NCI-H460 (cell line): ENCODE results near the gene LDLRAD4. TPM values are rescaled to one million over a fixed set of nuclear protein-coding genes. Genes with fewer than 3 reads are reported as not detected.

Source experiments
- DNase-seq: peaks from one replicate; pipeline ENCODE4 v3.0.0-alpha.2; 2016; ENCODE audit warnings: low read depth; ENCODE audit errors: extremely low read depth
- total RNA-seq: library from RNA; depleted of rRNA; stranded (reverse); fragments of >200 nt; shearing (Covaris generic); gene quantifications from 2 replicates; pipeline ENCODE4 v1.2.3, GENCODE V29; 2014

Gene LDLRAD4
- total RNA-seq, 1 experiment from 2014 or later = not detected

DNA sequence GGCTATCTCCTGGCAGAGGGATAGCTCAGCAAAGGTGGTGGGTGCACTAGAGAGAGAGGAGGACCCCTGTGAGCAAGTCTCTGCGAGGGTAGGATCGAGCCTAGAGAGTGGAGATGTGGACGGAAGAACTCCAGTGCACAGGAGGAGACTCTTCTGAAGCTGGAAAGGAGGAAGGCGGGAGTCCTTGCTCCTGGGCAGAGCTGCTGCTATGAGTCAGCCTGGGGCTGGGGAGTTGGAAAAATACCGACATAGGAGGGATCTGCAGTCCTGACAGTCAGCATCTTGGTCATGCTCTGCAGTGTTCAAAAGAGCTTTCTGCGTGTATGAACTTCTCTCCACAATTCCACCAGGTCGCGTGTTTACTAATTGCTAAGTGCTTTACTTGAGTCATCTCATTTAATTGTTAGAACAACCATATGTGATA lies 233.8 kb downstream of the LDLRAD4 start:
- no peak for DNase-seq

DNA sequence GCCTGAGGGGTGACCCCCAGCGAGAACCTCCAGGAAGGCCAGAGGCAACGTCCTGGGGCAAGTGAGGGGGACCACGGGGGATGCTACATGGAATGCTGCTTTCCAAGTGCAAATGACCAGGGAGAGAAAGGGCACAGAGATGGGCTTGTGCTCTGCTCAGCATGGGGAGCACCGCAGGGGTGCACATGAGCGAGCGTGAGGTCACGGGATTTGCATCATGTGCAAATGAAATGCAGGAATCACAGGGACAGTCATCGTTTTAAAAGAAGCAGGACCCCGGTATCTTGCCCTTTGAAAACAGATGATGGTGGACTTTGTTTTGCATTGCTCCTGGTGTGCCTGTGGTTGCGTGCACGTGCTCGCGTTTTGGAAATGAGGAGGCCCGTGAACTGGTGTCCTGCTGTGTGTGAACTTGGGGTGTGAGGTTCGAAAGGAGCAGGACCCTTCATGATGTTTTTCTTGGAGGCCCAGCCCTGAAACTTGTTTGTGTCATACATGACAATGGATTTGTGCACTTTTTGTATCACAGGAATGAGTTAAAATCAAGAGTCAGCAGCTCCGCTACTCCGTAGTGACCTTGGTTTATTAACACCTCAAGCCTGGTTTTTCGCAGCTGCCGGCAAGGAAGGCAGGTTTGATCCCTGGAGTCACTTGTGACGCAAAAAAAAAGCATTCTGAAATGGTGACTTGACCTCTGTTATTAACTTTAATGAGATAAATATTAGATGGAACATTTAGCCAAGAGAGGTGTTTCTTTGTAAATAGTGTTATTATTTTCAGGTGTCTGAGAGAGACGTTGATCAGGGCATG lies 234.5 kb downstream of the LDLRAD4 start:
- no peak for DNase-seq

DNA sequence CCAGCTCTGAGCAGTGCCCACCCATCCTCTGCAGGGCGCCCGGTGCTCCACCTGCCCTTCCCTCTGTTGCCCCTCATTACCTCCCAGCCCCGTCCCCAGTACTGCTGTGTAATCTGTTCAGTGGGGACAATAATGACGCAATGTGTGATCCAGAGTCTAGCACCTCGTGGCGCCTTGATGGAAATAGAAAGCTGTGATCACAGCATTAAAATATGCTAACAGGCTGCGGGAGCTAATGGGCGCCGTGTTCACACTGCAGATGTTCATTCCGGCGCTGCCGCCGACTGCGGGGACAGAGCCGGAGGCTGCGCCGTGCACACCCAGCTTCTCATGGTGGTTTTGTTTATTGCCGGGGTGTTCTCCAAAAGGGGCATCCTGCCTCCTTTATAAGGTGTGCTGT lies 235.2 kb downstream of the LDLRAD4 start:
- no peak for DNase-seq

DNA sequence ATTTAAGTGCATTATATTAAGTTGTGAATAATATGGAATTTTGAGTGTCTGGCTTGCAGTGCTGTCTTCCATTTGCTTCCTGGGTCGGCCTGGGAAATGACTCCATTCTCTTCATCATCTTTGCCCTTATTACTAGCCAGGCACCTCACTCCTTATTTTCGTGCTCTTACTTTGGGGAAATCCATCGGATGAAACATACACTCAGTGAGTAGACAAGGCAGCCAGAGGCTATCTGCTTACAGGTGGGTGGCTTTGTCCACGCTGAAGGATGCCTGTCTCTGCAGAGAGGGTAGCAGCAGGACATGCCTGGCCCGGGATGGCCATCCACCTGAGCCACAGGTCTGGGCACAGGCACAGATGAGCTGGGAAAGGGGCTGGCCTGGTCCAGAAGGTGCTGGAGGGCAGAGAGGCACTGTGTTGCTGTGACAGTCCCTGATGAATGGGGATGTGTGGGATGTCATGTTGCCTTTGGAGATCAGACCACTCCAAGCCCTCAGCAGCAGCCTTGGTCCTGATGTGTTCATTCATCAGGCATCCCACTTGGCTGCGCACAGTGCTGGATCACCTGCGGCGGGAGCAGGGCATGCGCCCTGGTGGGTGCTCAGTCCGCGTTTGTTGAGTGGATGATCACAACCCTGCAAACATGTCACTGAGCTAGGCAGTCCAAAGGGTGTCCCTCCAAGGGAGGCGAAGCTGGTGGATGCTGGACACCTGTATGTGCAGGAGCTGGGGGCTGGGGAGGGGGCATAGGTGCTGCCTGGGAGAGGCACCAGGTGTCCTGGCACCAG lies 236.0 kb downstream of the LDLRAD4 start:
- DNase-seq = no peak

- no peak for DNase-seq
Observed at GRCh38 chr18:13455471-13455870, 236.9 kb downstream of the LDLRAD4 start.

GRCh38 chr18:13455960-13456481 lies 237.5 kb downstream of the LDLRAD4 start:
- DNase-seq = no peak

- DNase-seq = no peak
Observed at GRCh38 chr18:13456736-13457271, 238.2 kb downstream of the LDLRAD4 start.

DNA sequence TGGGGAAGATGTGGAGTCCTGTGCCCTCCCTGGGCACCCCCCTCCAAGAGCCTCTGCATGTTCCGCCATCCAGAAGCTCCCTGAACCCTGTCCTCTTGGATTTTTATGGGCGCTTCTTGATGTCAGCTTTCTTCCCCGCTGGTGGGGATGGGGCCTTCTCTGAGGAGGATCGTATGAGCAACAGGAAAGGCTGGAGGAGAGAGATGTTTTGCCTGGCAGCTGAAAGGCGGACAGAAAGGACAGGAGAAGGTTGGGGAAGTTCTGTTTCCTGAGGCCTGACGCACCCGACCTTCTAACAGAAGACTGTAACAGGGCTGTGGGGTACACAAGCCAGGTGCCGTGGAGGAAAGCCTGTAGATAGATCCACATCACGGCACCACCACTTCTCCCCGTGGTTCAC lies 238.8 kb downstream of the LDLRAD4 start:
- DNase-seq = no peak

GRCh38 chr18:13460946-13461345 lies 242.4 kb downstream of the LDLRAD4 start:
- no peak for DNase-seq

GRCh38 chr18:13461469-13461868 lies 242.9 kb downstream of the LDLRAD4 start:
- DNase-seq = no peak

DNA sequence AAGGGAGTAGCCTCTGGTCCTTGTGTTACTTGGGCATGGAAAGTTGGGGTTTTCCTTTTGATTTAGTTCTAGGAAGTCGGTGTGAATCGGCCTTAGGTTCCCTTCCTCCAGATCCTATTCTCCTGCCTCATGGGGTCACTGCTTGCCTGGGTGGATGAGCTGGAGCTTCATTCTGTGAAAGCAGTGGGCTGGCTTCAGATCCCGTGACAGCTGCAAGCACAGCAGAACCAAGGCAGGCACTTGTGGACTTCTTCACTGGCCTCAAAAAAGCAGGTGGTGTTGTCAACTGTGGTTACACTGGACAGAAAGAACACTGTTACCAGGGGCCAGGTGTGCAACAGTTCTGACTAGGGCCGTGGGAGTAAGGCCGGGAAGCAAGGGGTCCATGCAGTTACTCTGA lies 243.4 kb downstream of the LDLRAD4 start:
- DNase-seq = no peak

DNA sequence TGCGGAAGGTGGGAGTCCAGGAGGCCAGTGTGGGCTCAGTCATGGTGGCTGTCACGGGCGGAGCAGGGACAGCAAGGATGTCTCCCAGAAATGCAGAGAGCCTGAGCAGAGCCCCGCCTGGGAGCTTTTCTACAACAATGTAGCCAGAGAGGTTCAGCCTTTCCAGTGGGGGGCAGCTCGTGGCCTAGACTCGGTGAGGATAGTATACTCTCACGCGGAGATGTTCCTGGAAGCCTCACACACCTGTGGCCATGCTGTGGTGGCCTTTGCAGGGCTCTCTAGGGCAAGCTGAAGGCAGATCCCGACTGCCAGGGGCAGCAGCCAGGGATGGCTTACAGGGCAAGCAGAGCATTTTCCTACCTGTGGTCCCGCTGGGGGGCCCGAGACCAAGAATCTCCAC lies 244.1 kb downstream of the LDLRAD4 start:
- DNase-seq = no peak

- DNase-seq = no peak
Observed at GRCh38 chr18:13463526-13464210, 245.1 kb downstream of the LDLRAD4 start.

- DNase-seq = no peak
Observed at GRCh38 chr18:13464432-13465123, 246.0 kb downstream of the LDLRAD4 start.

DNA sequence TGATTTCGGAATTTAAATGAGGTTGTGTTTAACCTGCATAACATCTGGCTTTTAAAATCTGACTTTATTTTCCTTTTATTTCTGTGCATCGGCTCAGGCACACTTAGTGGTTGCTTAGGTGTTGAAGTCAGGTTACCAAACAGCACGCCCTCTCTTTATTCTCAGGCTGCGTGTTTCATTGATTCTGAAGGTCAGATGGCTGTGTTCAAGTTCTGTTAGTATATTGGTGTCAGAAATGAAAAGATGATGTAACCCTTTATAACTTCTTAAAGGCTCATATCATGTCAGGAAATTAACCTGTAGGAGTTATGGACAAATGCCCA lies 246.5 kb downstream of the LDLRAD4 start:
- no peak for DNase-seq

DNA sequence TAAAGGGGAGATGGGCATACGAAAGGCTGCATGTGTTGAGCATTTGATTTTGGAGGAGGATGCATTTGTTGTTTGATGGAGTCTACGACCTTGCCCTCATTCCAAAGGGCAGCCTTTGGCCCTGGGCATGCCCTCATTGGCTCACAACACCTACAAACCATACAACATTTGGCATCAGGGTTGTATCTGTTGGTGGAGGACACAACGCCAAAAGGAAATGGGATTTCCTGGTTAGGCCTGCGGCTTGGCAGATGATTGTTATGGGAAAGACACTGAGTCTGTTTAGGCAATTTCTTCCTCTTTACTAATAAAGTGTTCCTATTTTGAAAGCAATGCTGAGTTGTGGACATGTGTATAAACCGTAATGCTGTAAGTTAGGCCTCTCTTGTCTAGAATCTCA lies 246.9 kb downstream of the LDLRAD4 start:
- DNase-seq = no peak

DNA sequence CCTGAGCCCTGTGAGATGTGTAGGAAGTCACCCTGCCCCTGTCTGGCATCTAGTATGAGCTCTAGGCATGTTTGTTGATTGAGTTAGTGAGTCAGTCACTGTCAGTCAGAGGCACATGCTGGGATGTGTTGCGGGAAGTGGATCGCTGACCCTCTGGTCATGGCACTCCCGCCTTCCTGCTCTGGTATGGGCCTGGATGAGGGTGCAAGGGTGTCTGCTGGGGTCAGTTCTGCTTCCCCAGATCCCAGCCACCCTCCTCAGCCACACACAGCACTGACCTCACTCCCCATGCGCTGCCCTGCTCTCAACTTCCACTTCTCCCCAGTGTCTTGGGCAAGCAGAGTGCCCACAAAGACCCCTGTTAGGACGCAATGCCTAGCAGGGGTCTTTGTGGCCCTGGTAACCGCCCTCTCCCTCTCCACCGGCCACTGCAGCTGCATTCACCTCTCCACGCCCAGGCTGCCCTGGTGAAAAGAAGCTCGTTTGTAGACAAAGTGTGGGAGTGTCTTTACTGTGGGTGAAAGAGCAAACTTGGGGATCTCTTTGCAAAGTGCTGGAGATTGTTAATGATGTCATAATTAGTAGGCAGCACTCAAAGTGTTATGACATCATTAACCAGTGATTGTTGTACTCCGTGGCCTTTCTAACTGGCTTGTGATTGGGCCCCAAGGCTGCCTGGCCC lies 252.1 kb downstream of the LDLRAD4 start:
- DNase-seq = no peak

- no peak for DNase-seq
Observed at GRCh38 chr18:13471198-13471845, 252.8 kb downstream of the LDLRAD4 start.

- DNase-seq = no peak
Observed at GRCh38 chr18:13471971-13472628, 253.5 kb downstream of the LDLRAD4 start.
